DOHH2 (cell line): Measurements from ENCODE around the gene SPOCD1.

Source experiments
- CTCF ChIP-seq: fragments of 200-600 bp; sonication (generic); IDR thresholded peaks from one replicate; pipeline ENCODE4 v1.5.1; 2014; ENCODE audit warnings: antibody characterized with exemption, mild to moderate bottlenecking, low read depth, low read length; ENCODE audit not compliant: poor library complexity, severe bottlenecking
- EZH2phosphoT487 ChIP-seq: fragments of 200-600 bp; sonication (generic); IDR thresholded peaks from 2 replicates; pipeline ENCODE4 v1.6.1; 2017; ENCODE audit warnings: borderline replicate concordance, mild to moderate bottlenecking, antibody characterized with exemption, low read length, moderate library complexity, mixed read lengths

GRCh38 chr1:31758823-31759222 lies 57.0 kb downstream of the SPOCD1 start:
- TF ChIP-seq CTCF (no peak), EZH2phosphoT487 (no peak)
